GM19099 (cell line): ENCODE data around the gene LHX5.

Experiments
- POLR2A ChIP-seq: IDR thresholded peaks from 3 replicates; pipeline ENCODE4 v1.6.1; 2011; ENCODE audit warnings: low read depth; ENCODE audit not compliant: insufficient read length; ENCODE audit errors: extremely low read depth

The LHX5 gene

DNA sequence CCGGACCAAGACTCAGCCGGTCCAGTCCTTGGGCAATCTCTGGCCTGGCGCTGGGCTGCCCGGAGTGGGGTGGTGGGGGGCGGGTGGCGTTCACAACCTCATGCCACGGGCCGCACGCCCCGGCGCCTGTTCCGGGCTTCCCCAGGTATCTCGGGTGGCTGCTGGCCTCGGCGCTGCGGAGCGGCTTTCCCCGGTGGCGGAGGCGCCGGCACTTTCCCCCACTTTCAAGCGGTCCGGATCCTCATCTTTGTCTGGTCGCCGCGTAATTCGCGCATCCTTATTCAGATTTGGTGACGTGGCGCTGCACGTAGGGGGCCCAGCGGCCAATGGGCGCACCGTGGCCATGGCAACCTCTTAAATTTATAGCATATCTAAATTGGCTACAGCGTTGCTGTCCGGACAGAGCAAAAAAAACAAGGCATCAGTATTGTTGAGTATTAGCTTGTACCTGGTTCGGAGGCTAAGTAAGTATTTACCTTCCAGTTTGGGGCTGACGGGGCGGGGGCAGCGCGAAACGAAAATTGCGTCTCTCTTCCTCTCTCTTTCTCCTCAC lies at the start of gene LHX5:
TSS of gene LHX5 (minus strand) at position 253 of the 553 bp plus-strand sequence. CDS start 373 bp downstream, outside the sequence.
- TF ChIP-seq POLR2A: no peak

DNA sequence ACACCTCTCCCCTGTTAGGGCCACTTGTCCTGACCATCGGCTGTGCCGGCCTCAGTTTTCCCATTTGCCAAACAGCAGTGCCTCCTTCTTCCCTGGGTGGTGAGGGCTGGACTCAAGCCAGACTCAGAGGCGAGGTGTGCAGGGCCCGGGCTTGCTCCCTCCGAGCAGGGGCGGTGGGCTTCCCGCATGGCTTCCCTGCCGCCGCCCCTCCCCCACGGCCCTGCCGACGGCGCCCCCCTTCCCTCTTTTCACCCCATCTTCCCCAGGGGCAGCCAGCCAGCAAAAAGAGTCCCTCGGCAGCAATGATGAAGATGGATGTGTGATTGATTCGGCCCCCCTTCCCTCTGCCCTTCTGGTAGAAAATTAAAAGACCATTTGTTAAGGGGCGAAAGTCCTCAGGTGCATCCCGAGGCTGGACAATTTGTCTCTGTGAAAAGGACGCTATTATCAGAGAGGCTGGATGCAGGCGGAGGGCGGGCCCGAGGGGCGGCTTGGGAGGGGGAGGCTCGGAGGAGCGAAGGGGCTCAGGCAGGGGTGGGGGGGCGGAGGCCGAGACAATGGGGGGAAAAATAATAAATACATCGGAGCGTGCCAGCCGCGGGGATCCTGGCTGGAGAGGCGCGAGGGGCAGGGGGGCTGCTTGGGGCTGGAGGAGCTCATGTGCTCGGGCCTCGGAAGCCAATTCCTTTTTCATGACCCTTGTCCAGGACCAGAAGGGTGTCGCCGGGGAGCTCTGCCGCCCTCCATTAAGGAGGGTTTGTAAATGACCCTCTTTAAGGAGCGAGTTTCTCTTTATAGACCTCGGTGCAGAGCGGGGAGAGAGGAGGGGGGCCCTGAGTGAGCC lies 48.0 kb upstream of the LHX5 start:
- no peak for TF ChIP-seq POLR2A

DNA sequence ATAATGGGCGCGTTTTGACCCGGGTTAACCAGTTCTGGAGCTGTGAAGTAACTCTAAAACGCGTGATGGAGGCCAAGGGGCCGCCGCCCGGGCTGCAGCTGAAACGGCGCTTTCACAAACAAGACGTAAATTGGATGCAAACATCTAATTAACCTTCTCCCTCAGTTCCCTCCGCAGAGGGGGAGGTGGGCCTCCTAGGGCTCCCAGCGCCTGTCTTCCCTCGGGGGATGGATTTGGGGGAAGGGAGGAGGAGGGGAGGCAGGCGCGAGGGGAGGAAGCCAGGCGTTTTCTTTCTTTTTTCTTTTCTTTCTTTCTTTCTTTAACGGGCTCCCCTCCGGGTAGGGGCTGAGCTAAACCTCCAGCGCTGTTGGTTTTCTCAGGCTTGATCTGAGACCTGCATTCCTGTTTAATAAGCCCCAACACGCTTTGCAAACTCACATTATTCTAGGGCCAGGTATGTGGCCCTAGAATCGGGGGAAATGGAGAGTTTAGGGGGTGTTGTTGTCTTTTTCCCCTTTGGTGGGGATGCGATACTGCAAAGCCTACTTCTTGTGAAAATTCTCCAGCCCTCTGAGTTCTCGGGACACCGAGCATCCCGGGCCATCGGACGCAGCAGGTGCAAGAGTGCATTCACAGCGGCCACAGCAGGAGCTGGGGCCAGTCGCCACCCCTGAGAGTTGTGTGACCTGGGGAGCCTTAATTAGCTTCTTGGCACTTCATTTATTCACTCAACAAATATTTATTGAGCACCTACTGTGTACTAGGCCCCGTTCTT lies 43.6 kb upstream of the LHX5 start:
- TF ChIP-seq POLR2A: no peak

DNA sequence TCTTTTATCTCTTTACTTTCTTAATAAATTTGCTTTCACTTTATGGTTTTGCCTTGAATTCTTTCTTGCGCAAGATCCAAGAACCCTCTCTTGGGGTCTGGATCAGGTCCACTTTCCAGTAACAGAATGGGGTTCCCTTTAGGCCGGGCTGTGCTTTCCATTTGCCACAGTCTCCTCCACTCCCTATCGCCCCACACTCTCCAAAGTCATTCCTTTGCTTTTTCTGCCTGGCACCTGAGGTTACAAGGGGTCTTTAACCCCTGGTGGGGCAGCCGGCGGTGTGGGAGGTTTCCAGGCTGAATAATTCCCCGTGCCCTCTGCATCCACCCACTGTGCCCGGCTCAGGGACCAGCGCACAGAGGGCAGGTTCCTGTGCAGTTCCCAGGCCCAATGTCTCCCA lies 42.9 kb upstream of the LHX5 start:
- TF ChIP-seq POLR2A: no peak

DNA sequence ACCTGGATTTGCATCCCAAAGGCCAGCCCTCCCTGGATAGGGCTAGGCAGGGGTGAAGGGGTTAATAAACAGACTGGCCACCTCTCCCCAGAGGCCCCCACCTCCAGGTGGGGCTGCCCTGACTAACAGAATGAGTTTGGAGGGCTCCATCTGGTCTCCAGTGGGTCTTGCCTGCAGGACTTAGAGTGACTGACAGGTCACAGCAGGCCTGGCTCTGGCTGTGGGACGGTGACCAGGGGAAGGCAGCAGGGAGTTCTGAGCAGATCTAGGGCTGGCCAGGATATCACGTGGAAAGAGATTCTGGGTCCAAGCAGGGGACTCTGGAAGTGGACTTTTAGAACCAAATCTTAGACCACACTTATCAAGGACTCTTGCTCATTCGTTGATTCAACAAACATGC lies 40.9 kb upstream of the LHX5 start:
- TF ChIP-seq POLR2A: no peak

DNA sequence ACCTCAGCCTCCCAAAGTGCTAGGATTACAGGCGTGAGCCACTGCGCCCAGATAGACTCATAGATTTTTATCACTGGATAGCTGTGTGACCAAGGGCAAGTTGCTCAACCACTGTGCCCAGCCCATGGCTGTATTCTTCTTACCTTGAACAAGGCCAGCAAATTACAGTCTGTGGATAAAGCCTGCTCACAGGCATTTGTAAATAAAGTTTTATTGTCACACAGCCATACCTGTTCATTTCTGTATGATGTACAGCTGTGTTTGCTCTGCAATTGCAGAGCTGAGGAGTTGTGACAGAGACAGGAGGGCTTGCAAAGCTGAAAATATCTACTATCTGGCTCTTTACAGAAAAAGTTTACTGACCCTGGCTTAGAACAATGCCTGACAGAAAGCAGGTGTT lies 35.2 kb upstream of the LHX5 start:
- no peak for TF ChIP-seq POLR2A

DNA sequence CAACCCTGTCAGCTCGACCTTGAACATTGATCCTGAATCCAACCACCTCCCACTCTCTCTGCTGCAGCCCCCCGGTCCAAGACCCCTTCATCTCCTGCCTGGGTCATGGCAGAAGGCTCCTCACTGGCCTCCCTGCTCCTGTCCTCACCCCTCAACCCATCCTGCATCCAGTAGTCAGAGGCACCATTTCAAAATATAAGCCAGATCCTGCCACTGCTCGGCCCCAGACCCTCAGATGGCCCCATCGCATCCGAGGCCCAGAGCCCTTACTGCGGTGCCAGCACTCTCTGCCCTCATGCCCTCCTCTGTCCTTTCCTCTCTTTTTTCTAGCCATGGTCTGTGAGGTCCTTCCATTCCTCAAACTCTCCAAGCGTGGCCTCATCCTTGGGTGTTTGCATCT lies 34.3 kb upstream of the LHX5 start:
- no peak for TF ChIP-seq POLR2A

DNA sequence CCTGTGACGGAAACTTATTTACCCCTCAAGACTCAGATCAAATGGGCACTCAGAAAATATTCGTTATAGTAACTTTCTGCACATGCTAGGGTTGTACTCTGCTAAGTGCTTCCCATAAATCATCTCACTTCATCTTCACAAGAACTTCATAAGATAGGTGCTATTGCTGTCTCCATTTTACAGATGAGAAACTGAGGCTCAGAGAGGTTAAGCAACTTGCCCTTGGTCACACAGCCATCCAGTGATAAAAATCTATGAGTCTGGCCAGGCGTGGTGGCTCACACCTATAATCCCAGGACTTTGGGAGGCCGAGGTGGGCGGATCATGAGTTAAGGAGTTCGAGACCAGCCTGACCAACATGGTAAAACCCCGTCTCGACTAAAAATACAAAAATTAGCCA lies 33.2 kb upstream of the LHX5 start:
- no peak for TF ChIP-seq POLR2A

DNA sequence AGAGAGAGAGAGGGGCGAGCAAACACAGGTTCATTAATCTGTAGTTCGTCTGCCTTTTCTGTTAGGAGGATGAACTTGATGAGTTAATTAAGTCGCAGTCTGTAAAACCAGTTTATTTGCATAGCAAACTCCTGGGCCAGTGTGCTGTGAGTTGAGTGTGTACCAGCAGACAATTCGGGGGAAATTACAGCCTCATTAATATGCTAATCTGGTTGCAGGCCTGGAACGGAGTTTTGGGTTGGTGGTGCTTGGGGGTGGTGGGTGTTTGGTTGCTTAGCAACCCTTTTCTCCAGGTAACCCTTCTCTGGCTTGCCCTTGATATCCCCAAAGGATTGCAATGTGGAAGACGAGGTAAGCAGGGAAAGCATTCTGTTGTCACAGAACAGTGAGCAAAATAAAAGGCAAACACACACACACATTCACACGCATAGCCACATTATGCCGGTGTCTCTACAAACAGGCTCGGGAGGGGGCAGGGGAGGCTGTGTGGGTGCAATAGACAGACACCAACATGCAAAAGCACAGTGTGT lies 29.2 kb upstream of the LHX5 start:
- no peak for TF ChIP-seq POLR2A

DNA sequence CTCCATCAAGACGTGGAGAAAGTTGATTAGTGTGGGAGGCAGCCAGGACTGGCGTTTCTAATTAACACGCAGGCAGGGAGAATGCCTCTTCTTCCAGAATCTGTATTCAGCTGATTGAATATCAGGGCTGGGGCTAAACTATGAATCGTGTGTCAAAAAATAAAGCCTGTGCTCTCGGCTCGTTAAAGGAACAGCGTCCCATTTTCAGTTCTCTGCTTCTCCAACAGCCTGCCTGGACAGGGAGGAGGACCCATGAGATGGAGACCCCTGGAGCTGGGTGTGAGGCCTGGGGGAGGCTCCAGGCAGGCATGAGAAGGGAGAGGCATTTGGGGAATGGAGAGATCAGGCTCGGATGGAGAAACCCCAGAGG lies 28.6 kb upstream of the LHX5 start:
- no peak for TF ChIP-seq POLR2A

DNA sequence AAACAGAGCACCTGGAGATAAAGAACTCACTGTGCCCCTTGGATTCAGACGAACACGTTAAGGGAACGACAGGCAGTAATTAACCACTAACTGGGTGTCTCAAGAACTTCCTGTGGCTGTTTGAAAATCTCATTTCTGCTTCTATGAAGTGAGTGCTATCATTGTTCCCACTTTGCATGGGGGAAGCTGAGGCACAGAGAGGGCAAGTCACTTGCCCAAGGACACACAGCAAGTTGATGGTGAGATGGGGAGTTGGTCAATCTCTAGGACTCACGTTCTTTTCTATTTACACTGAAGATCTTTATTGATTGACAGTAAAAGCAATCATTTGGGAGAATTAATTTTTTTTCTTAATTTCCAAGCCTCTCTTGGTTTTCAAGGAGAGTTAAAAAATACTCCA lies 26.8 kb upstream of the LHX5 start:
- TF ChIP-seq POLR2A: no peak

DNA sequence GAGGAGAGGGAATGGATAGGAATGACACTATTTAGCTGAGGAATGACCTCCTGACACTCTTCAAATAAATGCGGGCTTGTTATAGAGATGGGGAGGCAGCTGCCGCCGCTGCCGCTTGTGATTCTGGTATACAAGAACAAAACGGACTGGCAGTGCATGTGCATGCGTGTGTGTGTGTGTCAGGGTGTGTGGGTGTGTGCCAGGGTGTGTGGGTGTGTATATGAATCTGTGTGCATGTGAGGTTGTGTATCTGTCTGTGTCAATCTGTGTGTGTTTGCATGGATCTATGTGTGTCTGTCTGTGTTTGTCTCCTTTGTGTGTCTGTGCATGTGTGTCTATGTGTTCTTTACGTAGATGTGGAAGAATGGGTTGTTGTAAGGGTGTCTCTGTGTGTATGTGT lies 26.0 kb upstream of the LHX5 start:
- no peak for TF ChIP-seq POLR2A

DNA sequence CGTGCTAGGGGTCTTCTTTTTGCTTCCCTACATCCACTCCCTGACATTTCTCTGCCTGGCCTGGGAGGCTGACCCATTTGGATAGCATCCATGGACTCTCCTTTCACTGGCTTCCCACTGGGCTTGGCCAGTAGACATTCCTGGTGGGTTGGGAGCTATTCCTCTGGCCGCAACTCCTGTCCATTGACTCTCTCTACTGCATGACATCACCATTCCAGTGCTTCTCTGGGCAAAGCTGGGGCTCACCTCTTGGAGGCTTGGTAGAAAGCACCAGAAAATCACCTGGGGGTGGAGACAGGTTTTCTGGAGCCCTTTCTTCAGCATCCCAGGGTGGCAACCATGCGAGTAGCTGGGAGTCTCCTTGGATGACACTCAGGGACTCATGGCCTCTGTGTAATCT lies 16.7 kb upstream of the LHX5 start:
- TF ChIP-seq POLR2A: no peak

DNA sequence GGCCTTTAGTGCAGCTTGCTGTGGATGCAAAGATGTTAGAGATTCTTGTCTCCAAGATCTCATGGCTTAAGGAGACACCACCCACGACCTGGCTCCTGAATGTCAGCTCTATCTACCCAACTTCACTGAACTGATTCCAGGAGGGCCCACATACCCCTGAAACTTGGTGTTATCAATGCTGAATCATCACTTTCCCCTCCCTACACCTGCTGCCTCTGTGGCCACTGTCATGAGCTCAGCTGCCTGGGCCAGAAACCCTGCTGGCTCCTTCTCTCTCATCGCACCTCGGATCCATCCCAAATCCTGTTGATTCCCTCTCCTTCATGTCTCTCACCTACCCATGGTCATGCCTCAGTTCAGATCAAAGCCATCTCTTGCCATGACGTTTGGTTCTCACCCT lies 15.1 kb upstream of the LHX5 start:
- no peak for TF ChIP-seq POLR2A

DNA sequence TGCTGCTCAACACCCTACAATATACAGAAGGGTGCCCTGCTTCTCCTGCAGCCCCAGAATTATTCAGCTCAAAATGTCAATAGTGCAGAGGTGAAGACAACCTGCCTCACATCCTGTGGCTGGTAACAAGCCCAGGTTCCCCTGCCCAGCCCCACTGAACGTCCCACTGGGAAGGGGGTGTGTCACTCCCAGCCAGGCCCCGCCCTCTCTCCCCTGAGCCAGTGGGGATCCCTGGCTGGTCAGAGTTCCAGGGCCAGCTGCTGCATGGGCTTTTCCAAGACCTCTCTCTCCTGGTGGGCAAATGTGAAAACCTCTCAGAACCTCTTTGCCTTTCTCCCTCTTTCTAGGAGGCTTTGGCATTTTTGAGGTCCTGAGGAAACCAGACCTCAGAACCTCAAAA lies 13.7 kb upstream of the LHX5 start:
- TF ChIP-seq POLR2A: no peak

DNA sequence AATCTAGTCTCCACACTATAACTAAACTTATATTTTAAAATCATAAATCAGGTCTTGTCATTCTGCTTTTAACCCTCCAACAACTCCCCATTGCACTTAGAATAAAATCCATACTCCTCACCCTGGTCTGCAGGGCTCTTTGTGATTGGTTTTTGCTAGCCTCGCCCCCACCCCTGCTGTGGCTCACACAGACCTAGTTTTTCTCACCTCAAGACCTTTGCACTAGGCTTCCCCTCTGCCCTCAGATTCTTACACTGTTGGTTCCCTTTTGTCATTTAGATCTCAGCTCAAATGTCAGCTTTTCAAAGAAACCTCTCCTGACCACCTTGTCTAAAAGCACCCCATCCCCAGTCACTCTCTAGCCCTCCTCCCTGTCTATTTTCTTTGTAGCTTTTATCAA lies 10.7 kb upstream of the LHX5 start:
- TF ChIP-seq POLR2A: no peak
